Endothelial cell of umbilical vein (primary cell): ENCODE results near the gene HTT. TPM values are rescaled to one million over a fixed set of nuclear protein-coding genes. Genes with fewer than 3 reads are reported as not detected.

Source experiments
- BruUV-seq: library from RNA; stranded (reverse); fragments of 400-500 nt; replicated peaks from 2 replicates; lab custom pipeline; 2021; lab: Mats Ljungman, UMichigan
- CTCF ChIA-PET: fragments of 300-600, 350-600 bp; sonication (Branson Sonifier 250); formaldehyde crosslinking; loops from one replicate; lab custom pipeline; 2021; ENCODE audit warnings: antibody characterized with exemption, inconsistent platforms; lab: Charles Lee
- POLR2A ChIA-PET: fragments of 300-600, 350-600 bp; sonication (Branson Sonifier 250); formaldehyde crosslinking; loops from one replicate; lab custom pipeline; 2021; ENCODE audit warnings: antibody characterized with exemption, inconsistent platforms; lab: Charles Lee
- DNase-seq: peaks from one replicate; pipeline ENCODE4 v3.0.0-alpha.2; 2011; ENCODE audit warnings: low read depth, low spot score
- FAIRE-seq: peaks from 2 replicates; lab custom pipeline; 2011; peaks lifted over from hg19 to GRCh38; lab: Jason Lieb, UNC
- H2AFZ ChIP-seq: 2 replicates; pipeline ENCODE4 v1.6.0; 2012; ENCODE audit warnings: low read depth, low read length, control low read depth, inconsistent platforms
- H3K27ac ChIP-seq: 2 replicates; pipeline ENCODE4 v1.5.1; 2011; ENCODE audit warnings: low read depth, mild to moderate bottlenecking, control low read depth, low read length, moderate library complexity; ENCODE audit not compliant: insufficient read depth
- H3K27me3 ChIP-seq, 2 experiments: 2 replicates each; pipeline versions ENCODE4 v1.6.0 to v1.6.1; 2011; ENCODE audit warnings: low read length in 2 of 2, mixed read lengths in 1 of 2; ENCODE audit not compliant: control insufficient read depth in 2 of 2, insufficient read depth in 2 of 2
- H3K36me3 ChIP-seq, 2 experiments: 2 replicates in 1 of 2; 3 replicates in 1 of 2; pipeline ENCODE4 v1.5.1; 2011; ENCODE audit warnings: low read length in 2 of 2, mild to moderate bottlenecking in 1 of 2, moderate library complexity in 1 of 2; ENCODE audit not compliant: control insufficient read depth in 2 of 2, insufficient read depth in 2 of 2; ENCODE audit errors: extremely low read depth in 1 of 2
- H3K4me1 ChIP-seq: 3 replicates; pipeline ENCODE4 v1.5.1; 2011; ENCODE audit warnings: mild to moderate bottlenecking, low read length; ENCODE audit not compliant: control insufficient read depth, insufficient read depth; ENCODE audit errors: extremely low read depth
- H3K4me2 ChIP-seq: 2 replicates; pipeline ENCODE4 v1.6.1; 2011; ENCODE audit warnings: low read length, control low read depth, mixed read lengths; ENCODE audit not compliant: insufficient read depth
- H3K4me3 ChIP-seq, 3 experiments: fragments of 200-600 bp in 1 of 3; sonication (generic), shearing (Covaris generic) in 1 of 3; replicated peaks in 1 of 3; 2 replicates each; pipeline ENCODE4 v1.5.1; 2011 to 2016; ENCODE audit warnings: control low read depth in 3 of 3, low read length in 3 of 3, mild to moderate bottlenecking in 2 of 3, inconsistent platforms in 1 of 3, low read depth in 1 of 3, moderate library complexity in 1 of 3; ENCODE audit not compliant: insufficient read depth in 1 of 3
- H3K79me2 ChIP-seq: 2 replicates; pipeline ENCODE4 v1.6.0; 2012; ENCODE audit warnings: low read length, inconsistent platforms; ENCODE audit not compliant: control insufficient read depth, insufficient read depth
- H3K9ac ChIP-seq: replicated peaks from 2 replicates; pipeline ENCODE3; 2011; ENCODE audit warnings: low read length, control low read depth; ENCODE audit not compliant: insufficient read depth; ENCODE audit errors: extremely low read depth
- H3K9me1 ChIP-seq: replicated peaks from 3 replicates; pipeline ENCODE4 v1.6.0; 2011; ENCODE audit warnings: mild to moderate bottlenecking, low read length; ENCODE audit not compliant: control insufficient read depth, insufficient read depth; ENCODE audit errors: extremely low read depth
- H3K9me3 ChIP-seq: replicated peaks from 2 replicates; pipeline ENCODE4 v1.5.1; 2012; ENCODE audit warnings: low read length, inconsistent platforms; ENCODE audit not compliant: control insufficient read depth, insufficient read depth
- H4K20me1 ChIP-seq: replicated peaks from 2 replicates; pipeline ENCODE3; 2011; ENCODE audit warnings: mild to moderate bottlenecking, low read length; ENCODE audit not compliant: control insufficient read depth, insufficient read depth; ENCODE audit errors: extremely low read depth
- MAX ChIP-seq: IDR thresholded peaks from 2 replicates; pipeline ENCODE4 v1.6.1; 2011; ENCODE audit not compliant: insufficient read depth, insufficient read length
- POLR2AphosphoS5 ChIP-seq: IDR thresholded peaks from 2 replicates; pipeline ENCODE4 v1.6.1; 2012; ENCODE audit warnings: low read depth, mild to moderate bottlenecking, control low read depth, low read length, moderate library complexity; ENCODE audit not compliant: insufficient read depth
- dilution Hi-C: fragments of 300-500 bp; cut with MboI; formaldehyde crosslinking; loops from one replicate; pipeline ENCODE4 v1.15.0; 2019; ENCODE audit warnings: low sequenced_read_pairs; ENCODE audit not compliant: extremely low pct_ligation_motif_present
- intact Hi-C: fragments of 100-400 bp; cut with micrococcal nuclease; formaldehyde crosslinking; loops from one replicate; pipeline ENCODE4 v1.10.0; 2022
- polyA plus RNA-seq, 4 experiments: library from polyadenylated mRNA; depleted of rRNA in 3 of 4; stranded (reverse) in 3 of 4; unstranded in 1 of 4; fragments of >200 nt; gene quantifications; 2 replicates each; pipeline versions ENCODE4 v1.2.1 to v1.2.3, GENCODE V29; 2011 to 2012; ENCODE audit warnings: missing spikeins in 1 of 4
- total RNA-seq: library from RNA; stranded (reverse); gene quantifications from 2 replicates; pipeline ENCODE4 v1.2.3, GENCODE V29; 2021
- TF ChIP-seq, protein P1 (sequence below), 2 donors: IDR thresholded peaks; 1 replicate in 1 of 2; 2 replicates in 1 of 2; pipeline ENCODE4 v1.5.1; 2011; ENCODE audit warnings: low read length in 2 of 2, mild to moderate bottlenecking in 2 of 2, moderate library complexity in 2 of 2, control low read depth in 1 of 2, inconsistent platforms in 1 of 2, low read depth in 1 of 2; ENCODE audit not compliant: insufficient read depth in 1 of 2; ENCODE audit errors: extremely low read depth in 1 of 2

HTT gene
- total and polyA plus RNA-seq, 2 donors (not counting 3 experiments of a cell fraction or from before 2014, with no cell fraction given): 15.7 to 61.2 TPM

GRCh38 chr4:3135155-3136011 lies 60.9 kb downstream of the HTT start:
- Histone ChIP-seq H3K79me2 (no peaks in the 10 kb centered on the region), H3K27ac (peak overlapping the region; percentile 18), H3K4me1 (no peaks in the 10 kb centered on the region), H3K4me3 (no peak overlapping the region), H3K9ac (no peak overlapping the region), H3K27me3 (no peaks in the 10 kb centered on the region), H3K9me1 (no peaks in the 10 kb centered on the region), H3K4me2 (peak overlapping the region; percentile 60), H3K9me3 (no peaks in the 10 kb centered on the region), H4K20me1 (no peaks in the 10 kb centered on the region), H2AFZ (no peak overlapping the region), H3K36me3 (peaks cover 11 to 22% of the 10 kb centered on the region in 2 experiments)
- DNase-seq (peak; percentile 42), FAIRE-seq (peak; percentile 66)
- BruUV-seq: no TSS peak
- ChIA-PET POLR2A (interaction anchor here (0.7 to 1.2 kb wide), 2 partner anchors 22 to 24 kb away, joined by 3 to 4 read pairs; no protein-coding TSS in a partner anchor), CTCF (interaction anchor here (0.6 to 6.3 kb wide), 22 partner anchors 7 to 345 kb away, joined by 3 to 264 read pairs (median 4); partner anchors contain the start of gene HTT)
- dilution Hi-C loops (no loop called here), intact Hi-C loops (loop anchor here (1.0 kb wide), 3 partner anchors 12 to 88 kb away; no protein-coding TSS in a partner anchor)
- TF ChIP-seq, protein P1, sequence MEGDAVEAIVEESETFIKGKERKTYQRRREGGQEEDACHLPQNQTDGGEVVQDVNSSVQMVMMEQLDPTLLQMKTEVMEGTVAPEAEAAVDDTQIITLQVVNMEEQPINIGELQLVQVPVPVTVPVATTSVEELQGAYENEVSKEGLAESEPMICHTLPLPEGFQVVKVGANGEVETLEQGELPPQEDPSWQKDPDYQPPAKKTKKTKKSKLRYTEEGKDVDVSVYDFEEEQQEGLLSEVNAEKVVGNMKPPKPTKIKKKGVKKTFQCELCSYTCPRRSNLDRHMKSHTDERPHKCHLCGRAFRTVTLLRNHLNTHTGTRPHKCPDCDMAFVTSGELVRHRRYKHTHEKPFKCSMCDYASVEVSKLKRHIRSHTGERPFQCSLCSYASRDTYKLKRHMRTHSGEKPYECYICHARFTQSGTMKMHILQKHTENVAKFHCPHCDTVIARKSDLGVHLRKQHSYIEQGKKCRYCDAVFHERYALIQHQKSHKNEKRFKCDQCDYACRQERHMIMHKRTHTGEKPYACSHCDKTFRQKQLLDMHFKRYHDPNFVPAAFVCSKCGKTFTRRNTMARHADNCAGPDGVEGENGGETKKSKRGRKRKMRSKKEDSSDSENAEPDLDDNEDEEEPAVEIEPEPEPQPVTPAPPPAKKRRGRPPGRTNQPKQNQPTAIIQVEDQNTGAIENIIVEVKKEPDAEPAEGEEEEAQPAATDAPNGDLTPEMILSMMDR (IDR thresholded peaks at IDR 0.05; ENCODE audit: extremely low read depth in 1 of 2, insufficient read depth in 1 of 2, low read depth in 1 of 2, low read length in 2 of 2): no peak

GRCh38 chr4:3136454-3136853 lies 62.0 kb downstream of the HTT start:
- Histone ChIP-seq H3K27me3 (no peaks in the 10 kb centered on the region), H2AFZ (no peak overlapping the region), H3K9ac (no peak overlapping the region), H3K79me2 (no peaks in the 10 kb centered on the region), H3K27ac (no peak overlapping the region), H3K4me1 (no peaks in the 10 kb centered on the region), H4K20me1 (no peaks in the 10 kb centered on the region), H3K4me2 (no peak overlapping the region), H3K4me3 (no peak overlapping the region), H3K9me3 (no peaks in the 10 kb centered on the region), H3K9me1 (no peaks in the 10 kb centered on the region), H3K36me3 (peaks cover 14 to 18% of the 10 kb centered on the region in 2 experiments)
- CTCF ChIA-PET: interaction anchor here (0.7 to 6.3 kb wide), 17 partner anchors 9 to 180 kb away, joined by 3 to 264 read pairs (median 5); partner anchors contain the start of gene HTT
- no peak for TF ChIP-seq POLR2AphosphoS5
- TF ChIP-seq MAX: no peak
- TF ChIP-seq, protein P1 (IDR thresholded peaks at IDR 0.05; ENCODE audit: extremely low read depth in 1 of 2, insufficient read depth in 1 of 2, low read depth in 1 of 2, low read length in 2 of 2): peak in 1 of 2 donors; percentile 6
- POLR2A ChIA-PET: no interaction called here
- no TSS peak for BruUV-seq
- dilution Hi-C loops: no loop called here
- intact Hi-C loops: loop anchor here (1.0 kb wide), 2 partner anchors 30 to 89 kb away; no protein-coding TSS in a partner anchor
- FAIRE-seq: no peak
- DNase-seq: peak; percentile 41
